Measurements from ENCODE around the gene SOAT2. TPM values are rescaled to one million over a fixed set of nuclear protein-coding genes. Genes with fewer than 3 reads are reported as not detected.
A peak's percentile ranks its signal among the peaks of the same experiment; 100 is the strongest.
"Not testable (repeated sequence)": the region's sequence is repeated elsewhere in the genome, so short reads cannot be mapped to it uniquely, and the experiment has no call there.

SOAT2 gene
- total RNA-seq, 1 donor from 2014 or later: not detected

DNA sequence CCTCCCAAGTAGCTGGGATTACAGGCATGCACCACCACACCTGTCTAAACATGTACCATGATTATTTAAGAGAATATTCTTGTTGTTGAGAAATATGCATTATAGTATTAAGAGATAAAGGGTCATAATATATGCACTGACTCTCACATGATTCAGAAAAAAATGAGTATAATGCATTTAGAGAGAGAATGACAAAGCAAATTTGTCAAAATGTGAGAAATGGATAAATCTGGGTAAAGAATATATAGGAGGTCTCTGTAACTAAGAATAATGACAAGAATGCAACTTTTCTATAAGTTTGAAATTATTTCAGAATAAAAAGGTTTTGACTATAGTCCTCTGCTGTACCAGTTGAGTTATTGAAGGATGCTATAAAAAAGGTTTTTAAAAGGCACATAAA, 49.1 kb downstream of the SOAT2 start:
- DNase-seq: no peak

DNA sequence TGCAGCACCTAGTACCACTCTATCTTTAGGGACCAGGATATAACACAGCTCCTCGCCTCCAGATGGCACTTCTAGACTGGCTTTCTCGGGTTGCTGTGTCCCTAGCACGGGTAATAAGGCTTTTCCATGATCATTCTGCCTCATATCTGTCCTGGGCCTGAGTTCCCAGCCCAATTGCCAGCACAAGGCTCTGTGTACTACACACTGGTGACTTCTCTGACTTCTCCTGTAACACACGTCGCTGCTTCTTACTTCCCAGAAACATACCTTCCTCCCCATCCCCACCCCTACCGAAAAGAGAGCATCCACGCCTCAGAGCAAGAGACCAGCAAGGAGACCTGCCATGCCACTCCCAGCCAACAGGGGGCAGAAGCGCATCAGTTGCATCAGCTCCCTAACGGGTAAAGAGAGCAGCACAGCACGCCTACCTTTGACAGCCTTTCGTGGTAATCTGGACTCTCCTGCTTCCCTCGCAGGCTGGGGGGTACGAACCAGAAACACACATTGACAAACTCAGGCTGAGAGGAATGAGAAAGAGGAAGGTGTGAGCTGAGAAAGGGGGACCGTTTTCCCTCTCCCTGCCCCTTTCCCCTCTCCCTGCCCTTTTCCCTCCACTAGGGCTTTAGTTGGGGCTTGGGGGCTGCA, 56.0 kb downstream of the SOAT2 start:
- peak; percentile 85 for DNase-seq

DNA sequence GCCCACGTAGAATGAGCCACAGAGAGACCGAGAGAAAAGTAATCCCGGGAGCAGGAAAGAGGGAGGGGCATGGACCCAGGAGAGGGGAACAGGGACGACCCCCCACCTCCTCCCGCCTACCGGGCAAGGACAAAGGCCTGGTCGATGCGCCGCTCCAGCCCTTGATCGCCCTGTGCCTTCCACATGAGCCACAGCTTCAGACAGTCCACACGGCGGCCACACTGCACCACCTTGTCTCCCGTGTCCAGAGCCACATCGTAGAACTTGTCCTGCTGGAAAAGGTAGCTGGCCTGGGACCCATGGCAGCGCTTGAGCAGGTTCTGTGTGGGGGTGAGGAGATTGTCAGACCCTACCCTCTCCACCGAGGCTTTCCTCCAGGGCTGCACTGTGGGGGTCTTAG, 56.7 kb downstream of the SOAT2 start:
- DNase-seq: no peak

DNA sequence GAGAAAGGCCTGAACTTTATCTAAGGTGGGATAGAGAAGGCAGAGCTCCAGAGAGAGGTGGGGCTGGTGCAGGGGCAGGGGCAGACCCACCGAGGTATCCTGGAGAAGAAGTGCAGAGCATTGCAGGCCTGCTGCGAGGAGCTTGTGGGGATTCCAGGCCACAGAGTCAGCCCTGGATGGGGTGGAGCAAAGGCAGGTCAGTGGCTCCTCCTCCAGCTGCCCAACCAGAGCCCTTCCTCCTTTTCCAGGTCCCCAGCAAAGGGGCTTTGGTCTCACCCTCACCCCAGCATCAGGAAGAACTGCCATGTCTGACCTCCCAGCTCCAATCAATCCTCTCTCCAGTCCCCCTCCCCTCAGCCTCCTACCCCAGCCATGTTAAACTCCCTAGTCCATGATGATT, 57.4 kb downstream of the SOAT2 start:
- no peak for DNase-seq

DNA sequence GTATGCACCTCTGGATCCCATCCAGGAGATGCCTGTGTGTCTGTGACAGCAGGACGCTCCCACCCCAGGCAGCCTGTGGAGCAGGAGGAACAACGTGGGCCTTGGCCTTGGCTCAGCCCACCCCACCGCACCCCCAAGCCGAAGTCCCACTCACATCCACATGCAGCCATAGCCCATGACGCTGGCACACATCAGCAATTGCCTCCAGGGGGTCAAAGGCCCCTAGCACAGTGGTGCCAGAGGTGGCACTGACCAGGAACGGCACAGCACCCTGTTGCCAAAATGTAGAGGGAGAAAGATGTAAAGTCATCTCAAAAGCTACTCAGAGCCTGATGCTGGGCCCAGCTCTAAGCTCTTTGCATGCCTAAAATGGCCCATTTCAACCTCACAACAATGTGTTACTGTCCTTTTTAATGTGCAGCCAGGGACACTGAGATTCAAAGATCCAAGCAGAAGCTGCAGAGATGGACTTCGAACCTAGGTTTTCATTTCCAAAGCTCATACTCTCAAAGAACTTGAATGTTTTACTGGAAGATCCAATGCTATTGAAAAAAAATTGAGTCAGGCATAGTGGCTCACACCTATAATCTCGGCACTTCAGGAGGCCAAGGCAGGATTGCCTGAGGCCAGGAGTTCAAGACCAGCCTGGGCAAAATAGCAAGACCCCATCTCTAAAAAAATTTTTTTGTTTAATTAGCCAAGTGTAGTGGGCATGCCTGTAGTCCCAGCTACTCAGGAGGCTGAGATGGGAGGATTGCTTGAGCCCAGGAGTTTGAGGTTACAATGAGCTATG, 58.0 kb downstream of the SOAT2 start:
- no peak for DNase-seq

DNA sequence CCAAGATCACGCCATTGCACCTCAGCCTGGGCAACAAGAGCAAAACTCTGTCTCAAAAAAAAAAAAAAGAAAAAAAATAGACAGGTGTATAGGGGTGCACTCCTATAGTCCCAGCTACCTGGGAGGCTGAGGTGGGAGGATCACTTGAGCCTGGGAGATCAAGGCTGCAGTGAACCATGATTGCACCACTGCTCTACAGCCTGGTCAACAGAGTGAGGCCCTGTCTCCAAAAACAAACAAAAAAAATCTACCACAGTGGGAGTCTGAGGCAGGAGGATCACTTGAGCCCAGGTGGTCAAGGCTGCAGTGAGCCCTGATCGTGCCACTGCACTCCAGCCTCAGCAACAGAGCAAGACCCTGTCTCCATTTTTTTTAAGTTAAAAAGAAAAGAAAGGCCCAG, 59.7 kb downstream of the SOAT2 start:
- DNase-seq: not testable (repeated sequence)

DNA sequence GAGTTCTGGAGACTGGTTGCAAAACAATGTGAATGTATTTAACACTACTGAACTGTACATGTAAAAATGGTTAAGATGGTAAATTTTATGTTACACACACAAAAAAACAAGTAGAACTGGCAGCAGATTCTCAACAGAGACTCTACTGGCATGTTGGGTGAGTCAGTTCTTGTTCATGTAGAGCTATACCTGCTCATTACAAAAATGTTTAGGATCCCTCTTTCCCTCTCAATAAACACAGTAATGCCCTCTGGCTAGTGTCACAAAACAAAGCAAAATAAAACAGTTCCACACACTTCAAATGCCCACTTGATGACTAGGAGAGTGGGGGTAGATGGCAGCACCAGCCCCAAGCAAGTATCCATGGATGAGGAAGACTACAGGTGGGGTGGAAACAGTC, 63.6 kb downstream of the SOAT2 start:
- DNase-seq: no peak

DNA sequence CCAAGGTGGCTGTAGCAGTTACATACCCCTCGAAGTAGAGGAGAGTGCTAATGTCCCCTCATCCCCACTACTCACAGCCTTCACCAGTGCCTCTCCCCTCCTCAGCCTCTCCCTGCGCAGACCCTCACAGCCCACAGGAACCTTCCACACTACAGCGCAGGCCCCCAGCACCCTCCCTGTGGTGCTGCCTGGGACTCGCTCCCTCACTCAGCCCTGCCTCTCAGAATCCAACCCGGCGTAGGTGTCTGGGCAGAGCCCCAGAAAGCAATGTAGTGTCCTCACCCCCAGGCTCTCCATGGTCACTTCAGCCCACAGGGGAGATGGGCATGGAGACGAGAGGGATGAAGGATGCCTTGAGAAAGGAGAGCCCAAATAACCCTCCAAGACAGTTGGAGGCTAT, 66.4 kb downstream of the SOAT2 start:
- no peak for DNase-seq

DNA sequence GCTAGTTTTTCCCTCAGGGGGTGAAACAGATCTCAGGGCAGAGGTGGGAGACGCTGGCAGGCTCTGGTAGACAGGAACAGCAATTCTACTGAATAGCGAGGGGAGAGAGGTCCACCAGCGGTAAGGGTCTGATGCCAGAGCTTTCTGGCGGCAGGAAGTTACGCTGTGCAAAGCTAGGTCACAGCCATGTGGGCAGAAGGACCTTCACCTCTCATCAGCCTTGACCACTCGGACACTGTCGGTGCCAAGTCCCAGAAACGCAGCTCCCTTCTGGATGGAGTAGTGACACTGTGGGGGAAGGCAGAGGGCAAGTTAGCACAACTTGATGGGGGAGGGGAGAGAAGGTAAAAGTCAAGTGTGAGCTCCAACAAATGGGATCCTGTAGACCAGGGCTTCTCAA, 66.9 kb downstream of the SOAT2 start:
- DNase-seq: no peak

DNA sequence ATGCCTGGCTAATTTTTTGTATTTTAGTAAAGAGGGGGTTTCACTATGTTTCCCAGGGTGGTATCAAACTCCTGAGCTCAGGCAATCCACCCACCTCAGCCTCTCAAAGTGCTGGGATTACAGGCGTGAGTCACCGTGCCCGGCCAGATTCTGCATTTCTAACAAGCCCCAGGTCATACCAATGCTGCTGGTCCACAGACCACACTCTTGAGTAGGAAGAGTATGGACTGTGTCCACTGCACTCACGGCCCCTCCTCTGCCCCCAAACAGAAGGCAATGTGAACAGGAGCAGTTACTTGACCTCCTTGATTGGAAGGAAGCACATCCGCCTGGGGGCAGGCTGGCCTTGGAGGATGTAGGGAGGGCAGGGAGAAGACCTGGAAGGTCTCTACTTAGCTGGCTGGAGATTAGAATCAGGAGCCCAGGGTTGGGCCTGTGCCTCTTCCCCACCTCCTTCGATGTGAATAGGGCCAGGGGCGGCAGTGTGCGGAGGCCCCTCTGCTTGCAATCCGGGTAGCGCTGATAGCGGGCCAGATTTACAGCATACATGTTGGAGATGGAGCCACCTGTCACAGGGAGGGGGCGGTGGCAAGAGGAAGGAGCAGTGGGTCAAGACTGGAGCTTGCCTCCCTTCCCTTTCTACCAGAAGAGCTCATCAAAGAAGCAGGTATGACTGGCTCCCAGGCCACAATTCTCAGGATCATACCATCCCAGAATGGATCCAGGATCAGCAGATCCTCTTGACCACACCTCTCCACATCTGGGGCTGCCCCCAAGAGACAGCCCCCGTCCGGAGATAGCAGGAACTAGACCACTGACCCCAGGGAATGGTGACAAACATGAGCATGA, 67.8 kb downstream of the SOAT2 start:
- no peak for DNase-seq

DNA sequence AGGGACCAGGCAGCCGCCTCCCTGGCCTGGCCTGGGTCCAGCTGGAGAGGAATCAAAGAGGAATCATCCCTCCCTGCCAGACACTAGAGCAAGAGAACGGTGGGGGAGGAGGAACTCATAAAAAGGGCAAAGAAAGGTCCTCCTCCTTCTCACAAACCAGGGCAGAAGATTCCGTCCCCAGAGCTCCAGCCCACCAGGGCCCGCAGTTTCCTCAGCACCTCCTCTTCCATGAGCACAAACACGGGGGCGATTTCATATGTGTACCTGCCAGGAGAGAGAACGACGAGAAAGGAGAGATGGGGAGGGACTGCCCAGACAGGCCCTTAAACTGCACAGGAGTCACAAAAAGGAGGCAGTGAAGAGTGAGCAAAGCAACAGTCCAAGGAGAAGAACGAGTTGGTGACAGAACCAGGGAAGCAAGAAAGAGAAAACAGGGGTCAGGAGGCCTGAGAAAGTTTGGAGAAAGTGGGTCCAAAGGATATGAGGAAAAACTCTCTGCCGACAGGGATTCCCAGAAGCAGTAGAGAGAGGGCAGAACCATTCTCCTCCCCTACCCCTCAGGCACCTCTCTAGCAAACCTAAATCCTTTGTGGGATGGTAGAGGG, 68.5 kb downstream of the SOAT2 start:
- no peak for DNase-seq

DNA sequence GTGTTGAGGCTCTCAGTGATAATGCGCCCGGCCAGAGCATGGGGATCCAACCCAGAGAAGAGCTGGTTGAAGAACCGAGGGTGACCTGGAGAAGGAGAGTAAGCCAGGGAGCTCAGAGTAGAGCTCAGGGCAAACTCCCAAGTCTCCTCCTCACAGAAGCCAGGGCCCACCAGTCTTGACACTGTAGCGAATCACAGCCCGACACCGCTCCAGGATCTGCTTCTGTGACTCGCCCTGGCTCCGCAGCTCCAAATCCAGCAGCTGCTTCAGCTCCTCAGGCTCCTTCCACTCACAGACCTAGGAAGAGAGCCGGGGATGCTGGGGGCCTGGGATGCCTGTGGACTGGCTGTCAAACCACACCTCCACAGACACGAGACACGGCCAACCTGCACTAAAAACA, 69.1 kb downstream of the SOAT2 start:
- no peak for DNase-seq

DNA sequence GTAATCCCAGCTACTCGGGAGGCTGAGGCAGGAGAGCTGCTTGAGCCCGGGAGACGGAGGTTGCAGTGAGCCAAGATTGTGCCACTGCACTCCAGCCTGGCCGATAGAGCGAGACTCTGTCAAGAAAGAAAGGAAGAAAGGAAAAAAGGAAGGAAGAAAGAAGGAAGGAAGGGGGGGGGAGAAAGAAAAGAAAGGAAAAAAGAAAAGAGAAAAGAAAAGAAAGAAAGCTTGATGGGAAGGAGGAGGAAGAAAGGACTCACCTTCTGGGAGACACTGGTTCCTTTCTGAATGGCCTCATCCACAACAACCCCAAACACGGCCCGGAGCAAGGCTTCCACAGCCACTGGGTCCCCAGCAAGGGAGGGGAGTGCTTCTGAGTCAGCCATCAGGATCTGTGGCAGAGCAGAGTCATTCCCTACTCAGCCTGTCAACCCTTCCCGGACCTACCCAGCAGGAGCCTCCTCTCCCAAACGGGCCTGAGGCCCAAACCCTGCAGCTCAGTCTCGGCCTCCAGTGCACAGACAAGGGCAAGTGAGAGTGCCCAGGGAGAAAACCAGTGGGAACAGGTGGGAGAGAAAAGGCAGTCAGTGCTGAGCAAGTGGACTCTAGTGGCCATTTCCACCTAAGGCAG, 69.9 kb downstream of the SOAT2 start:
- no peak for DNase-seq

Other genes starting within 250 kb of the SOAT2 start
- gene KRT8, start 198.4 kb upstream of the SOAT2 start, total RNA-seq: 9.5 and 11.9 TPM in 2 replicates
- gene KRT18, start 154.4 kb upstream of the SOAT2 start, total RNA-seq: 257 and 322 TPM in 2 replicates
- gene EIF4B, start 97.0 kb upstream of the SOAT2 start, total RNA-seq: 1,240 and 1,351 TPM in 2 replicates
- gene TNS2, start 53.4 kb upstream of the SOAT2 start, total RNA-seq: 56.2 and 56.5 TPM in 2 replicates
- gene SPRYD3, start 24.1 kb upstream of the SOAT2 start, total RNA-seq: 13.1 and 16.5 TPM in 2 replicates
- 4.9 and 7.0 TPM in 2 replicates for gene IGFBP6, start 5.8 kb upstream of the SOAT2 start, total RNA-seq
- 13.0 and 14.5 TPM in 2 replicates for gene ZNF740, start 77.2 kb downstream of the SOAT2 start, total RNA-seq
- 2.9 and 6.5 TPM in 2 replicates for gene CSAD, start 77.4 kb downstream of the SOAT2 start, total RNA-seq
- gene ITGB7, start 103.8 kb downstream of the SOAT2 start, total RNA-seq: 0.19 and 0.34 TPM in 2 replicates
- 11.7 and 17.7 TPM in 2 replicates for gene RARG, start 128.7 kb downstream of the SOAT2 start, total RNA-seq
- gene ESPL1, start 164.8 kb downstream of the SOAT2 start, total RNA-seq: 4.8 and 16.5 TPM in 2 replicates
- gene PFDN5, start 192.1 kb downstream of the SOAT2 start, total RNA-seq: 185 and 491 TPM in 2 replicates
- gene MYG1, start 196.2 kb downstream of the SOAT2 start, total RNA-seq: 35.2 and 43.1 TPM in 2 replicates
- gene AAAS, start 218.1 kb downstream of the SOAT2 start, total RNA-seq: 38.6 and 44.3 TPM in 2 replicates
- not detected in 2 replicates for gene SP7, start 232.9 kb downstream of the SOAT2 start, total RNA-seq

All from dermis blood vessel endothelial cell (primary cell).